ENCODE data around the gene LIFR. TPM values are rescaled to one million over a fixed set of nuclear protein-coding genes. Genes with fewer than 3 reads are reported as not detected.
"Not testable (repeated sequence)": the region's sequence is repeated elsewhere in the genome, so short reads cannot be mapped to it uniquely, and the experiment has no call there.

The LIFR gene
- total and polyA plus RNA-seq, 2 donors, result 27.5 to 33.8 TPM

DNA sequence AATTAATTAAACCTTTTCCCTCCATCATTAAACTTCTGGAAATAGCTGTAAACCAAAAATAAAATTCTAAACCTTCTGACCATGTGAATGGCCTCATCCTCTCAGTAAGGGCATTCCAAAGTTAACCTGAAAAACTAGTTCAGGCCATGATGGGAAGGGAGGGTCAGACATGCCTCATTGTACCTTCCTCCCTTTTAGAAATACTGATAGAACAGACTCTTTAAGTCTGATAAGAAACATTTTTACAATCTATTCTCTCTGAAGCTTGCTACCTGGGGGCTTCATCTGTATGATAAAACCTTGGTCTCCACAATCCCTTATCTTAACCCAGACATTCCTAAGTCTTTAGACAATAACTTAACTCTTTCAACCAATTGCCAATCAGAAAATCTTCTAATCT is 43.3 kb upstream of the LIFR start:
- H3K4me1 ChIP-seq (ENCODE audit: control insufficient read depth in 2 of 2, insufficient read depth in 2 of 2, low read length in 2 of 2); H3K36me3 ChIP-seq (ENCODE audit: control insufficient read depth in 2 of 2, insufficient read depth in 2 of 2, low read length in 1 of 2); H3K27ac ChIP-seq (ENCODE audit: low read depth in 1 of 2, low read length in 1 of 2); H3K27me3 ChIP-seq (ENCODE audit: control insufficient read depth in 2 of 2, insufficient read depth in 1 of 2, low read length in 1 of 2); H3K9me3 ChIP-seq (ENCODE audit: control insufficient read depth in 2 of 2, insufficient read depth in 1 of 2, low read length in 1 of 2); DNase-seq (ENCODE audit: low read depth in 6 of 9, low spot score in 9 of 9); H3K4me3 ChIP-seq (ENCODE audit: low read length in 2 of 2): not testable (repeated sequence)

DNA sequence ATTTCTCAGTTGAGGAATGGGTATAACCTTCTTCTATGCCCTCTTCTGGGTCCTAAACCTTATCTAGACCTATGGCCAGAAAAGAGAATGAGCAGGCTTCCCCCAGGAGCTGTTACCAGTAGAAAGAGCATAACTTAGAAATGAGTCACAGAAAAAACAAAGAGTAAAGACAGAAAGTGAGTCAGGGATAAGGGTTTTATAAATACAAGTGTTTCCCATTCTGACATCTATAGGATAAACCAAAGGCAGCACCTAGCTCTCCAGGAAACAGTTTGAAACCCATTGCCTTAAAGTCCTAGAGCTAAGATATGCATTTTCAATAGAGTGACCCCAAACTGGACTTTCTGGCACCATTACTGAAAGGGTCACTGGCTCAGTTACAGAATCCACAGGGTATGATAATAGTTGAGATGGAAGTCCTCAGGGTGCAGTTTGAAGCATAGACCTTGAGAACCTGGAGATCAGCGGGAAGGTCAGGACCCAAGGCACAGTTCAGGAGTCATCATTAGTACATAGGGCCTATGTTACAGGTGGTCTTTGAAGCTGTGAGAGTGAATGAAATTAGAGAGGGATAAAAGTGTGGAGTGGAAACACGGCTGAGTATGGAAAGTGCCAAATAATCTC is 42.7 kb upstream of the LIFR start:
- Histone ChIP-seq H3K36me3 (ENCODE audit: control insufficient read depth in 2 of 2, insufficient read depth in 2 of 2, low read length in 1 of 2) (no peaks in the 10 kb centered on the region), H3K27ac (ENCODE audit: low read depth in 1 of 2, low read length in 1 of 2) (no peak overlapping the region), H3K9me3 (ENCODE audit: control insufficient read depth in 2 of 2, insufficient read depth in 1 of 2, low read length in 1 of 2) (no peaks in the 10 kb centered on the region), H3K27me3 (ENCODE audit: control insufficient read depth in 2 of 2, insufficient read depth in 1 of 2, low read length in 1 of 2) (no peaks in the 10 kb centered on the region), H3K4me3 (ENCODE audit: low read length in 2 of 2) (no peak overlapping the region), H3K4me1 (ENCODE audit: control insufficient read depth in 2 of 2, insufficient read depth in 2 of 2, low read length in 2 of 2) (no peaks in the 10 kb centered on the region)
- DNase-seq (ENCODE audit: low read depth in 6 of 9, low spot score in 9 of 9), result no peak
- 92% methylated on average over 2 of the region's 2 CpGs for WGBS

DNA sequence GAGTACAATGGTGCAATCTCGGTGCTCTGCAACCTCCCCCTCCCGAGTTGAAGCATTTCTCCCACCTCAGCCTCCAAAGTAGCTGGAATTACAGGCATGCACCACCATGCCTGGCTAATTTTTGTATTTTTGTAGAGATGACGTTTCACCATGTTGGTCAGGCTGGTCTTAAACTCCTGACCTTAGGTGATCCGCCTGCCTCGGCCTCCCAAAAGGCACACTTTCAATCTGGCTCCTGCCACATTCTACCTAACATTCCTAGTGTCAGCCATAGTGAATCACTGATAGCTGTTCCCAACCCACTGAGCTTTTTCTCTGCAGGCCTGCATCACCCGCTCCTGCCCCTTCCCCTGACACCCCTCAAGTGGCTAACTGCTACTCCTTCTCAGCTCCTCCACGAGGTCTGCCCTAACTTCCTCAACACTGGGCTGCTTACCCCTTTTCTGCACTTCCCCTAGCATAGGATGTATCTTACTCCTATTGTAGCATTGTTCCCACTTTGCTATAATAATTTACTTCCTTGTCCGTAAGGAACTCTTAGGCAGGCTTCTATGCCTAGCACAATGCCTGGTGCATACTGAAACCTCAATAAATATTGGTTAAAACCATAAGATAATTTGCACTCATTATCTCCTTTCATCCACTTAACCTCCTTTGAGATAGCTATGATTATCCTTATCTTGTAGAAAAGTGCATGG is 42.0 kb upstream of the LIFR start:
- Histone ChIP-seq H3K4me1 (ENCODE audit: control insufficient read depth in 2 of 2, insufficient read depth in 2 of 2, low read length in 2 of 2) (no peaks in the 10 kb centered on the region), H3K4me3 (ENCODE audit: low read length in 2 of 2) (no peak overlapping the region), H3K27ac (ENCODE audit: low read depth in 1 of 2, low read length in 1 of 2) (no peak overlapping the region), H3K9me3 (ENCODE audit: control insufficient read depth in 2 of 2, insufficient read depth in 1 of 2, low read length in 1 of 2) (no peaks in the 10 kb centered on the region), H3K36me3 (ENCODE audit: control insufficient read depth in 2 of 2, insufficient read depth in 2 of 2, low read length in 1 of 2) (no peaks in the 10 kb centered on the region), H3K27me3 (ENCODE audit: control insufficient read depth in 2 of 2, insufficient read depth in 1 of 2, low read length in 1 of 2) (no peaks in the 10 kb centered on the region)
- DNase-seq (ENCODE audit: low read depth in 6 of 9, low spot score in 9 of 9), result no peak
- 71% methylated on average over 8 of the region's 8 CpGs for WGBS

DNA sequence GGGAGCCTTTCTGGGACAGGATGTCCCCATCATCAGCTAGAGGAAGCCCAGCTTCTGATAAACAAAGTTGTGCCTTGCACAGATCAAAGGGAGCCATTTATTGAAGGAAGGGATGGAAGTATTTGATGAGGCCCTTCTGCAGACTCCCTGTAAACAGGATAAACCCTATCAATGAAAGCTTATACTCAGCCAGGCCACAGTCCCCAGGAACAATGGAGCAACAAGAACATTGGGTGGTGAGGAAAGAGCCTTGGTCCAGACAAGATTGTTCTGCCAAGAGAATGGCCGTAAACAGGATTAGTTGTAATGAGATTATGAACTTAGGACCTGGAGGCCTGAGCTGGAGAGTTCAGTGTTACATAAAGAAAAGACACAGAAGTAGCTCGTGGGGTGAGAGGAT is 40.5 kb upstream of the LIFR start:
- no peaks in the 10 kb centered on the region for H3K4me1 ChIP-seq (ENCODE audit: control insufficient read depth in 2 of 2, insufficient read depth in 2 of 2, low read length in 2 of 2)
- H3K27ac ChIP-seq (ENCODE audit: low read depth in 1 of 2, low read length in 1 of 2), result no peak overlapping the region
- WGBS, result 84% methylated on average over 2 of the region's 2 CpGs
- no peaks in the 10 kb centered on the region for H3K36me3 ChIP-seq (ENCODE audit: control insufficient read depth in 2 of 2, insufficient read depth in 2 of 2, low read length in 1 of 2)
- no peaks in the 10 kb centered on the region for H3K27me3 ChIP-seq (ENCODE audit: control insufficient read depth in 2 of 2, insufficient read depth in 1 of 2, low read length in 1 of 2)
- no peak for DNase-seq (ENCODE audit: low read depth in 6 of 9, low spot score in 9 of 9)
- no peak overlapping the region for H3K4me3 ChIP-seq (ENCODE audit: low read length in 2 of 2)
- H3K9me3 ChIP-seq (ENCODE audit: control insufficient read depth in 2 of 2, insufficient read depth in 1 of 2, low read length in 1 of 2), result no peaks in the 10 kb centered on the region

DNA sequence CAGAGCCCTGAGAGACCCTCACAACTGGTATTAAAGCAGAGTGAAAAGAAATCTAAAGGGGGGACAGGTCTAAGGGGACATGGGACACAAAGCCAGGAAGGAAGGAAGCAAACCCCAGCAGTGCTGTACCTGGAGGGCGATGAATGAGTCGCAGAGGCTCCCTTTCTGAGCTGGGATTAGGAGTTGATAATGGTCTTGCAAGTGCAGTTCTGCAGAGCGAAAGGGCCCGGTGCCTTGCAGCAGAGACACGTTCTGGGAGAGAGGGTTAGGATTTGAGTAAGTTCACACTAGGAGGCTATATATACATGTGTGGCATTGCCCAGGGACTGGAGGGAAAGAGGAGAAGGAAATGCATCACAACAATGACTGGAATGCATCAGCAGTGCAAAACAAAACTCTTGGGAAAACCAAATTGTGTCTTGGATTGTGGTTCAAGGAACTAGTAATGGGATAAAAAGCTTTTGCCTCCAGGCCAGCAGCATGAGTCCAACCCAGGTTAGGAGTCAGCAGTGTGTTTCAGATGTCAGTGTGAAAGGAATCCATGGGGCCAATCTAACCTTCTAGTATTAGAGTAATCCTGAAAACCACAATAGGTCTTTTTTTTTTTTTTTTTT is 38.8 kb upstream of the LIFR start:
- 60% methylated on average over 5 of the region's 5 CpGs for WGBS
- H3K27ac ChIP-seq (ENCODE audit: low read depth in 1 of 2, low read length in 1 of 2), result no peak overlapping the region
- H3K27me3 ChIP-seq (ENCODE audit: control insufficient read depth in 2 of 2, insufficient read depth in 1 of 2, low read length in 1 of 2), result no peaks in the 10 kb centered on the region
- no peaks in the 10 kb centered on the region for H3K4me1 ChIP-seq (ENCODE audit: control insufficient read depth in 2 of 2, insufficient read depth in 2 of 2, low read length in 2 of 2)
- H3K9me3 ChIP-seq (ENCODE audit: control insufficient read depth in 2 of 2, insufficient read depth in 1 of 2, low read length in 1 of 2), result no peaks in the 10 kb centered on the region
- no peaks in the 10 kb centered on the region for H3K36me3 ChIP-seq (ENCODE audit: control insufficient read depth in 2 of 2, insufficient read depth in 2 of 2, low read length in 1 of 2)
- no peak overlapping the region for H3K4me3 ChIP-seq (ENCODE audit: low read length in 2 of 2)
- DNase-seq (ENCODE audit: low read depth in 6 of 9, low spot score in 9 of 9), result no peak

DNA sequence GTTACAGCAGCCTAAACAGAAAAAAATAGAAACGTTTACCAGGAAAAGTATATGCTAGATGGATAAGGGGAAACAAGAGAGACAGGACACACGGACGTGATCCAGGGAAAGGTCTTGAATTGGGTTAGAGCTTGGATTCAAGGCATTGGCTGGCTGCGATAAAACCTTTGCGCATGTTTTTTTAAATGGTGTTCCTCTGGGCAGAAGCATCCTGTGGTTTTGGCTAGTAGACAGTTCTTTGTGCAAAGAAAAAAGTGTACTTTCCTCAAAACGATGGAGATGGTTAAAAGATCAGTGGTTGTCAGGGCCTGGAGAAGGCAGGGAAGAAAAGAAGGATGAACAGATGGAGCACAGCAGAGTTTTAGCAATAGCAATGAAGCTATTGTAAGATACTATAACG is 37.5 kb upstream of the LIFR start:
- no peak for DNase-seq (ENCODE audit: low read depth in 6 of 9, low spot score in 9 of 9)
- no peak overlapping the region for H3K27ac ChIP-seq (ENCODE audit: low read depth in 1 of 2, low read length in 1 of 2)
- no peaks in the 10 kb centered on the region for H3K36me3 ChIP-seq (ENCODE audit: control insufficient read depth in 2 of 2, insufficient read depth in 2 of 2, low read length in 1 of 2)
- WGBS, result 69% methylated on average over 7 of the region's 7 CpGs
- H3K4me1 ChIP-seq (ENCODE audit: control insufficient read depth in 2 of 2, insufficient read depth in 2 of 2, low read length in 2 of 2), result no peaks in the 10 kb centered on the region
- no peaks in the 10 kb centered on the region for H3K27me3 ChIP-seq (ENCODE audit: control insufficient read depth in 2 of 2, insufficient read depth in 1 of 2, low read length in 1 of 2)
- no peaks in the 10 kb centered on the region for H3K9me3 ChIP-seq (ENCODE audit: control insufficient read depth in 2 of 2, insufficient read depth in 1 of 2, low read length in 1 of 2)
- no peak overlapping the region for H3K4me3 ChIP-seq (ENCODE audit: low read length in 2 of 2)

DNA sequence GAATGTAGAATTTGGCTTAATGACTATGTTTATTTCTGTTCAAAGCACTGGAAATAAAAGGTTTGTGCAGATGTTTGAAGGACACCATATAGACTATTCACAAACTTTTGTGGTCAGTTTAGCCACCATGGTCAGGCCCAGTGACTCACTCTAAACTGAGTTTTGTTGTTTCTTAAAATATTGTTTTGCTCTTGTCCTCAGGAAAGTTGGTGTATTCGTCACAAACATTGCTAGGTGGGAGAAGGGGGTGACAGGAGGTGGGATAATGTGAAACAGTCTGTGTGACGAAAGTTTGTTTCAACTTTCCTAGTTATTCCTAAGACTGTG is 35.0 kb upstream of the LIFR start:
- 87% methylated on average over 2 of the region's 2 CpGs for WGBS
- H3K4me1 ChIP-seq (ENCODE audit: control insufficient read depth in 2 of 2, insufficient read depth in 2 of 2, low read length in 2 of 2), result no peaks in the 10 kb centered on the region
- no peak overlapping the region for H3K27ac ChIP-seq (ENCODE audit: low read depth in 1 of 2, low read length in 1 of 2)
- DNase-seq (ENCODE audit: low read depth in 6 of 9, low spot score in 9 of 9), result no peak
- no peaks in the 10 kb centered on the region for H3K36me3 ChIP-seq (ENCODE audit: control insufficient read depth in 2 of 2, insufficient read depth in 2 of 2, low read length in 1 of 2)
- H3K4me3 ChIP-seq (ENCODE audit: low read length in 2 of 2), result no peak overlapping the region
- no peaks in the 10 kb centered on the region for H3K27me3 ChIP-seq (ENCODE audit: control insufficient read depth in 2 of 2, insufficient read depth in 1 of 2, low read length in 1 of 2)
- H3K9me3 ChIP-seq (ENCODE audit: control insufficient read depth in 2 of 2, insufficient read depth in 1 of 2, low read length in 1 of 2), result no peaks in the 10 kb centered on the region

DNA sequence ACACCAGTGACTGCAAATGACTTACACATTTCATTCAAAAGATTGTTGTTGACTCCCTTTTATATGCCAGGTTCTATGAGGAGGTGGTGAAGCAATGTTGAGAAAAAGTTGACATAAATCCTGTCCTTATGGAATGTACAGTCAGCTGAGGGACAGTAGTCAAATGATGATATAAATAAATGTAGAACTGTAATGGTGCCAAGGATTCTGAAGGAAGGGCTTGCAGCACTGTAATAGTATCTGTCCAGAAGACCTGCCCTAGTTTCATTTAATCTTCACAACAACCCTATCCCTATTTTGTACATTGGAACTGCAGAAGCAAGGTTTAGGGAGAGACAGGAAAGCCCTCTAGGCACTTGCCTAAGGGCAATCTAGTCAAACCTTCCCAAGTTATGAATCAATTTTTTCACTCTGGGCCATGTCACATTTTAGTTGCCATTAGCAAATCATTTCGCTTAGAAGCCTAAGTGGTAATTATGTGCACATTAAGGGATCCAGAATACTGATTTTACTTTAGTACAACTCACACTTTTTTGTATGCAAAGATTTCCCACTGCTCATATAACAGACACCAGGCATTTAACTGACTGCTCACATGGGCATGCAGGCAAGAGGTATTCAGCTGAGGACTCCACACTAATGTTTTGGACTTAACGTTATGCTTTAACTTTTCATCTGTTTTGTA is 34.5 kb upstream of the LIFR start:
- H3K9me3 ChIP-seq (ENCODE audit: control insufficient read depth in 2 of 2, insufficient read depth in 1 of 2, low read length in 1 of 2), result no peaks in the 10 kb centered on the region
- no peak overlapping the region for H3K27ac ChIP-seq (ENCODE audit: low read depth in 1 of 2, low read length in 1 of 2)
- H3K4me1 ChIP-seq (ENCODE audit: control insufficient read depth in 2 of 2, insufficient read depth in 2 of 2, low read length in 2 of 2), result no peaks in the 10 kb centered on the region
- H3K36me3 ChIP-seq (ENCODE audit: control insufficient read depth in 2 of 2, insufficient read depth in 2 of 2, low read length in 1 of 2), result no peaks in the 10 kb centered on the region
- no peak for DNase-seq (ENCODE audit: low read depth in 6 of 9, low spot score in 9 of 9)
- no peaks in the 10 kb centered on the region for H3K27me3 ChIP-seq (ENCODE audit: control insufficient read depth in 2 of 2, insufficient read depth in 1 of 2, low read length in 1 of 2)
- 83% methylated on average over 2 of the region's 2 CpGs for WGBS
- H3K4me3 ChIP-seq (ENCODE audit: low read length in 2 of 2), result no peak overlapping the region

DNA sequence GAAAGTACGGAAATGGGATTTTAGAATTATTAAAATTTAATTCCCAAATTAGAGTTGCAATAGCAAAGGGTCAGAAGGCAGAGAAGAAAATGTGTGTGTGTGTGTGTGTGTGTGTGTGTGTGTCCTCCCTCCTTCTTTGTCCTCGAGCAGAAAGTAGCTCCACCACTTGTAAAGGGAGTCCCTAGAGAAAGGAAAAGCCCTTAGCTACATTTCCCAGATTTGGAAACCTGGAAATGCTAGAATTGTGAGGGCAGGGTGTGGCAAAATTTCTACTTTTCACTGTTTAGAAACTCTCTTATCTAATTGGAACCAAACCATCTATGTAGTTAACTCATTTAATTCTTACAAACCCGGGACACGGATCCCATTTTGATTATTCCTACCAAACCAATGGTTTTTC is 33.2 kb upstream of the LIFR start:
- no peaks in the 10 kb centered on the region for H3K27me3 ChIP-seq (ENCODE audit: control insufficient read depth in 2 of 2, insufficient read depth in 1 of 2, low read length in 1 of 2)
- DNase-seq (ENCODE audit: low read depth in 6 of 9, low spot score in 9 of 9), result no peak
- no peak overlapping the region for H3K27ac ChIP-seq (ENCODE audit: low read depth in 1 of 2, low read length in 1 of 2)
- WGBS, result 77% methylated on average over 4 of the region's 4 CpGs
- no peaks in the 10 kb centered on the region for H3K4me1 ChIP-seq (ENCODE audit: control insufficient read depth in 2 of 2, insufficient read depth in 2 of 2, low read length in 2 of 2)
- no peak overlapping the region for H3K4me3 ChIP-seq (ENCODE audit: low read length in 2 of 2)
- no peaks in the 10 kb centered on the region for H3K36me3 ChIP-seq (ENCODE audit: control insufficient read depth in 2 of 2, insufficient read depth in 2 of 2, low read length in 1 of 2)
- H3K9me3 ChIP-seq (ENCODE audit: control insufficient read depth in 2 of 2, insufficient read depth in 1 of 2, low read length in 1 of 2), result no peaks in the 10 kb centered on the region

All from thymus (tissue), 11 donors.